H1 (cell line): ENCODE results near the gene NTRK2. TPM values are rescaled to one million over a fixed set of nuclear protein-coding genes. Genes with fewer than 3 reads are reported as not detected.

Source experiments
- CTCF ChIA-PET: fragments of 300-600 bp; sonication (Branson Sonifier 250); formaldehyde crosslinking; loops from one replicate; lab custom pipeline; 2021; ENCODE audit not compliant: partially characterized antibody; lab: Charles Lee
- POLR2A ChIA-PET: fragments of 300-600 bp; sonication (Branson Sonifier 250); formaldehyde crosslinking; loops from one replicate; lab custom pipeline; 2021; ENCODE audit warnings: inconsistent platforms; ENCODE audit not compliant: partially characterized antibody; lab: Charles Lee
- DNase-seq, 2 experiments: peaks; one replicate each; pipeline versions ENCODE4 v3.0.0 to v3.0.0-alpha.2; 2010 to 2022; ENCODE audit warnings: low spot score in 2 of 2, low read depth in 1 of 2, mixed read lengths in 1 of 2
- FAIRE-seq: peaks from 2 replicates; lab custom pipeline; 2011; peaks lifted over from hg19 to GRCh38; lab: Jason Lieb, UNC
- H2AFZ ChIP-seq: 2 replicates; pipeline ENCODE4 v1.8.1; 2012; ENCODE audit warnings: low read length, inconsistent platforms
- H2AK5ac ChIP-seq: 2 replicates; pipeline ENCODE4 v1.6.1; 2013; ENCODE audit warnings: low read depth, low read length
- H2BK120ac ChIP-seq: replicated peaks from 2 replicates; pipeline ENCODE3; 2013; ENCODE audit warnings: low read depth, low read length, inconsistent platforms
- H2BK12ac ChIP-seq: 2 replicates; pipeline ENCODE4 v1.6.1; 2013; ENCODE audit warnings: low read depth, low read length
- H2BK15ac ChIP-seq: 2 replicates; pipeline ENCODE4 v1.6.1; 2013; ENCODE audit warnings: low read length
- H2BK20ac ChIP-seq: 2 replicates; pipeline ENCODE4 v1.6.1; 2013; ENCODE audit warnings: low read length
- H2BK5ac ChIP-seq: 2 replicates; pipeline ENCODE4 v1.6.1; 2013; ENCODE audit warnings: low read depth, low read length
- H3K14ac ChIP-seq: 2 replicates; pipeline ENCODE4 v1.6.1; 2013; ENCODE audit warnings: inconsistent platforms; ENCODE audit not compliant: insufficient read length
- H3K18ac ChIP-seq: 2 replicates; pipeline ENCODE4 v1.6.1; 2013; ENCODE audit warnings: low read length; ENCODE audit errors: extremely low read depth
- H3K23ac ChIP-seq: 2 replicates; pipeline ENCODE4 v1.6.1; 2013; ENCODE audit warnings: inconsistent platforms; ENCODE audit not compliant: insufficient read length
- H3K23me2 ChIP-seq: 2 replicates; pipeline ENCODE4 v1.6.1; 2013; ENCODE audit warnings: low read depth, low read length
- H3K27ac ChIP-seq: 2 replicates; pipeline ENCODE4 v1.6.1; 2011; ENCODE audit warnings: low read depth, low read length, inconsistent platforms
- H3K27me3 ChIP-seq, 4 experiments: replicated peaks in 1 of 4; 1 replicate in 1 of 4; 2 replicates in 3 of 4; pipeline versions ENCODE4 v1.6.1 to v1.8.1; 2011 to 2013; ENCODE audit warnings: low read length in 3 of 4, mild to moderate bottlenecking in 3 of 4, inconsistent platforms in 2 of 4, mixed read lengths in 2 of 4, moderate library complexity in 1 of 4; ENCODE audit not compliant: control insufficient read depth in 3 of 4, insufficient read depth in 3 of 4; ENCODE audit errors: extremely low read depth in 1 of 4
- H3K36me3 ChIP-seq, 4 experiments: 2 replicates each; pipeline versions ENCODE4 v1.6.1 to v1.8.1; 2011 to 2013; ENCODE audit warnings: mild to moderate bottlenecking in 4 of 4, low read length in 3 of 4, moderate library complexity in 2 of 4, control low read depth in 1 of 4, inconsistent platforms in 1 of 4; ENCODE audit not compliant: insufficient read depth in 4 of 4, control insufficient read depth in 2 of 4
- H3K4ac ChIP-seq: replicated peaks from 2 replicates; pipeline ENCODE3; 2013; ENCODE audit warnings: low read length, low read depth, mixed read lengths, inconsistent platforms; ENCODE audit not compliant: insufficient read length
- H3K4me1 ChIP-seq, 4 experiments: replicated peaks in 1 of 4; 1 replicate in 1 of 4; 2 replicates in 3 of 4; pipeline versions ENCODE4 v1.6.1 to v1.8.1; 2011 to 2013; ENCODE audit warnings: low read length in 3 of 4, inconsistent platforms in 2 of 4, mixed read lengths in 1 of 4; ENCODE audit not compliant: insufficient read depth in 4 of 4, control insufficient read depth in 3 of 4
- H3K4me2 ChIP-seq, 2 experiments: 2 replicates each; pipeline versions ENCODE4 v1.6.1 to v1.8.1; 2011 to 2013; ENCODE audit warnings: low read depth in 2 of 2, low read length in 2 of 2, control low read depth in 1 of 2, inconsistent platforms in 1 of 2, mild to moderate bottlenecking in 1 of 2; ENCODE audit not compliant: insufficient read depth in 1 of 2
- H3K4me3 ChIP-seq, 4 experiments: fragments of 200-600, 300-600 bp in 1 of 4; sonication (generic), shearing (Covaris generic), sonication (Bioruptor Twin) in 1 of 4; 2 replicates each; pipeline versions ENCODE4 v1.5.1 to v1.8.1; 2011 to 2016; ENCODE audit warnings: low read length in 4 of 4, low read depth in 3 of 4, control low read depth in 2 of 4, inconsistent platforms in 2 of 4, mild to moderate bottlenecking in 2 of 4, mixed read lengths in 1 of 4, moderate library complexity in 1 of 4; ENCODE audit not compliant: insufficient read depth in 2 of 4; ENCODE audit errors: extremely low read depth in 1 of 4
- H3K56ac ChIP-seq: replicated peaks from 2 replicates; pipeline ENCODE3; 2013; ENCODE audit warnings: low read depth, mild to moderate bottlenecking, mixed read lengths, low read length, inconsistent platforms; ENCODE audit not compliant: insufficient read length
- H3K79me1 ChIP-seq: 2 replicates; pipeline ENCODE4 v1.6.1; 2013; ENCODE audit warnings: low read depth, low read length, control low read depth
- H3K79me2 ChIP-seq, 2 experiments: 2 replicates each; pipeline versions ENCODE4 v1.6.1 to v1.8.1; 2012 to 2013; ENCODE audit warnings: low read length in 2 of 2, mild to moderate bottlenecking in 2 of 2, inconsistent platforms in 1 of 2; ENCODE audit not compliant: insufficient read depth in 2 of 2, control insufficient read depth in 1 of 2
- H3K9ac ChIP-seq, 4 experiments: replicated peaks in 1 of 4; 1 replicate in 1 of 4; 2 replicates in 3 of 4; pipeline versions ENCODE4 v1.6.1 to v1.8.1; 2011 to 2013; ENCODE audit warnings: low read depth in 3 of 4, low read length in 3 of 4, control low read depth in 2 of 4, mild to moderate bottlenecking in 2 of 4, moderate library complexity in 2 of 4, inconsistent platforms in 1 of 4; ENCODE audit errors: extremely low read depth in 1 of 4
- H3K9me3 ChIP-seq, 2 experiments: 2 replicates each; pipeline versions ENCODE4 v1.6.1 to v1.8.1; 2012 to 2013; ENCODE audit warnings: mild to moderate bottlenecking in 2 of 2, moderate library complexity in 2 of 2, control low read depth in 1 of 2, inconsistent platforms in 1 of 2, low read depth in 1 of 2, low read length in 1 of 2, mixed read lengths in 1 of 2; ENCODE audit not compliant: insufficient read depth in 2 of 2
- H4K20me1 ChIP-seq, 2 experiments: replicated peaks in 1 of 2; 2 replicates each; pipeline versions ENCODE3 to v1.8.1; 2011 to 2013; ENCODE audit warnings: inconsistent platforms in 2 of 2, low read length in 2 of 2, mild to moderate bottlenecking in 1 of 2; ENCODE audit not compliant: insufficient read depth in 2 of 2, control insufficient read depth in 1 of 2
- H4K5ac ChIP-seq: 2 replicates; pipeline ENCODE4 v1.6.1; 2013; ENCODE audit warnings: low read length, low read depth, mixed read lengths, inconsistent platforms; ENCODE audit not compliant: insufficient read length
- H4K8ac ChIP-seq: 2 replicates; pipeline ENCODE4 v1.8.0; 2013; ENCODE audit warnings: mild to moderate bottlenecking, moderate library complexity, low read length, inconsistent platforms; ENCODE audit not compliant: insufficient read depth; ENCODE audit errors: extremely low read depth
- H4K91ac ChIP-seq: replicated peaks from 2 replicates; pipeline ENCODE3; 2013; ENCODE audit warnings: low read length, mixed read lengths, inconsistent platforms; ENCODE audit not compliant: insufficient read length
- CBX8 ChIP-seq: fragments of 300-800, 300-1000 bp; sonication (generic); IDR thresholded peaks from 2 replicates; pipeline ENCODE4 v1.7.1; 2016; ENCODE audit warnings: low read depth, low read length, borderline replicate concordance
- CHD2 ChIP-seq: IDR thresholded peaks from 2 replicates; pipeline ENCODE4 v1.6.1; 2012; ENCODE audit warnings: low read length, improper control_type of control experiment
- CREB1 ChIP-seq: IDR thresholded peaks from 2 replicates; pipeline ENCODE4 v1.6.1; 2012; ENCODE audit warnings: inconsistent platforms
- FOSL1 ChIP-seq: IDR thresholded peaks from 2 replicates; pipeline ENCODE4 v1.6.1; 2011; ENCODE audit warnings: mild to moderate bottlenecking, low read depth, low read length, moderate library complexity; ENCODE audit not compliant: insufficient read depth
- GABPA ChIP-seq: IDR thresholded peaks from 2 replicates; pipeline ENCODE4 v1.6.1; 2011; ENCODE audit warnings: mild to moderate bottlenecking, low read length, moderate library complexity, borderline replicate concordance; ENCODE audit not compliant: insufficient read depth
- HDAC2 ChIP-seq, 2 experiments: fragments of 300-600 bp in 1 of 2; sonication (generic) in 1 of 2; IDR thresholded peaks; 2 replicates each; pipeline ENCODE4 v1.6.1; 2011 to 2012; ENCODE audit warnings: low read depth in 2 of 2, low read length in 2 of 2, mild to moderate bottlenecking in 2 of 2, moderate library complexity in 2 of 2, borderline replicate concordance in 1 of 2, inconsistent platforms in 1 of 2
- KDM5A ChIP-seq: fragments of 200-600 bp; IDR thresholded peaks from 2 replicates; pipeline ENCODE4 v1.7.1; 2012; ENCODE audit warnings: mild to moderate bottlenecking, low read length, inconsistent platforms, mixed read lengths
- MAFK ChIP-seq: IDR thresholded peaks from 2 replicates; pipeline ENCODE4 v1.6.1; 2012; ENCODE audit warnings: low read depth, mild to moderate bottlenecking, improper control_type of control experiment, low read length
- SP4 ChIP-seq: IDR thresholded peaks from 2 replicates; pipeline ENCODE4 v1.6.1; 2012; ENCODE audit warnings: low read length, inconsistent platforms
- WGBS, 2 experiments: shearing (Covaris generic) in 1 of 2; methylation state at CpG; one replicate each; pipeline versions ENCODE4 v1.1.6 to v1.1.7; 2013 to 2015; ENCODE audit warnings: low lambda C conversion rate in 2 of 2, mixed read lengths in 2 of 2, inconsistent platforms in 1 of 2, low coverage in 1 of 2, missing lambda C conversion rate in 1 of 2; ENCODE audit not compliant: insufficient replicate concordance in 2 of 2, insufficient coverage in 1 of 2, insufficient read length in 1 of 2; ENCODE audit errors: extremely low coverage in 1 of 2, missing lambda C conversion rate in 1 of 2; 5-methylcytosine and 5-hydroxymethylcytosine counted together
- polyA plus RNA-seq, 7 experiments: library from polyadenylated mRNA; depleted of rRNA in 3 of 7; stranded (reverse) in 5 of 7; unstranded in 2 of 7; fragments of >200 nt in 5 of 7; fragments of 200-250 nt in 2 of 7; gene quantifications; 1 replicate in 5 of 7; 2 replicates in 1 of 7; 4 replicates in 1 of 7; pipeline versions ENCODE4 v1.2.1 to v1.2.3, GENCODE V29; 2011 to 2013; ENCODE audit warnings: missing spikeins in 2 of 7, mixed read lengths in 2 of 7
- total RNA-seq: library from RNA; stranded (reverse); fragmentation: NEBNext Ultra II Directional; extraction: Animal tissue kit (Norgen Biotek cat#: 25700); gene quantifications from 2 replicates; pipeline ENCODE4 v1.2.1, GENCODE V29; 2021
- TF ChIP-seq, protein P1 (sequence below): IDR thresholded peaks from 2 replicates; pipeline ENCODE4 v1.6.1; 2012; ENCODE audit warnings: inconsistent platforms
- TF ChIP-seq, protein P2 (sequence below), 3 experiments: IDR thresholded peaks; 1 replicate in 2 of 3; 2 replicates in 1 of 3; pipeline versions ENCODE4 v1.5.1 to v1.6.1; 2011; ENCODE audit warnings: low read length in 3 of 3, mild to moderate bottlenecking in 3 of 3, inconsistent platforms in 2 of 3, low read depth in 1 of 3, moderate library complexity in 1 of 3; ENCODE audit not compliant: insufficient read depth in 1 of 3; ENCODE audit errors: control extremely low read depth in 1 of 3

NTRK2 gene
- total and polyA plus RNA-seq, 2 of the 8 experiments (the other 6 are each of a cell fraction or from before 2014, with no cell fraction given): 0.03 to 0.04 TPM

DNA sequence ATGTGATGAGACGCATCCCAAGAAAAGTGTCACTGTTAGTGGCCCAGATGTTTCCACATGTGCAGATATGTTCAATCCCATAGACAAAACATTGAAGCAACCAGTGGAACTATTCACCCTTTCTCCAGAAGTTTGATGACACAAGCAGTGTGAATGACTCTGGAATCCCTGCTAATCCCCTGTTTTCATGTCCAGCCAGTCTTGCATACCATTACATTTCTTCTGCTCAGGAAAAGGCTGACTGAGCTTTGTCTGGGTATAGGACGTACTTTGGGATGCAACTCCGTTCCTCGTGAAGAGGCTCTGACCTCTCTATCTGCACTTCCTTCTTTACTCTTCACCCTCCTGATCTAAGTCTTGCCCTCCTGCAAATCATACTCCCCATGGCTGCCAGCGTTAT lies 172.4 kb downstream of the NTRK2 start:
- Histone ChIP-seq H2BK15ac (no peak overlapping the region), H3K56ac (no peak overlapping the region), H2AFZ (no peak overlapping the region), H3K79me2 (no peaks in the 10 kb centered on the region), H2BK12ac (no peak overlapping the region), H2BK20ac (no peak overlapping the region), H2AK5ac (no peak overlapping the region), H3K14ac (no peak overlapping the region), H3K23ac (no peak overlapping the region), H4K20me1 (no peaks in the 10 kb centered on the region), H3K4ac (no peak overlapping the region), H3K4me2 (no peak overlapping the region), H3K18ac (no peak overlapping the region), H3K23me2 (no peaks in the 10 kb centered on the region), H3K4me1 (peaks cover 0 to 6% (median 4%) of the 10 kb centered on the region in 4 experiments; a peak in 3 of 7 replicates), H2BK120ac (no peak overlapping the region), H3K79me1 (no peaks in the 10 kb centered on the region), H2BK5ac (no peak overlapping the region), H3K36me3 (no peaks in the 10 kb centered on the region), H3K4me3 (no peak overlapping the region), H3K9me3 (no peaks in the 10 kb centered on the region), H3K27ac (no peak overlapping the region), H4K5ac (no peak overlapping the region), H4K91ac (no peak overlapping the region), H4K8ac (no peak overlapping the region), H3K27me3 (no peaks in the 10 kb centered on the region; a peak in 1 of 7 replicates), H3K9ac (no peak overlapping the region)
- WGBS, 2 experiments: 89% methylated on average over 5 of the region's 5 CpGs; no CpG with 5 or more reads in 1 of the 2 experiments
- ChIA-PET CTCF (interaction anchor here (1.4 kb wide), 1 partner anchor 117 kb away, joined by 3 read pairs; no protein-coding TSS in a partner anchor), POLR2A (no interaction called here)
- DNase-seq (no peak), FAIRE-seq (no peak)
- TF ChIP-seq FOSL1 (no peak), CBX8 (no peak), HDAC2 (IDR thresholded peaks at IDR 0.05; ENCODE audit: borderline replicate concordance in 1 of 2, low read depth in 2 of 2, low read length in 2 of 2) (no peak), SP4 (no peak), CREB1 (no peak), CHD2 (no peak), KDM5A (no peak), MAFK (no peak), GABPA (no peak)
- TF ChIP-seq, protein P1, sequence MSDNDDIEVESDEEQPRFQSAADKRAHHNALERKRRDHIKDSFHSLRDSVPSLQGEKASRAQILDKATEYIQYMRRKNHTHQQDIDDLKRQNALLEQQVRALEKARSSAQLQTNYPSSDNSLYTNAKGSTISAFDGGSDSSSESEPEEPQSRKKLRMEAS: no peak
- TF ChIP-seq, protein P2, sequence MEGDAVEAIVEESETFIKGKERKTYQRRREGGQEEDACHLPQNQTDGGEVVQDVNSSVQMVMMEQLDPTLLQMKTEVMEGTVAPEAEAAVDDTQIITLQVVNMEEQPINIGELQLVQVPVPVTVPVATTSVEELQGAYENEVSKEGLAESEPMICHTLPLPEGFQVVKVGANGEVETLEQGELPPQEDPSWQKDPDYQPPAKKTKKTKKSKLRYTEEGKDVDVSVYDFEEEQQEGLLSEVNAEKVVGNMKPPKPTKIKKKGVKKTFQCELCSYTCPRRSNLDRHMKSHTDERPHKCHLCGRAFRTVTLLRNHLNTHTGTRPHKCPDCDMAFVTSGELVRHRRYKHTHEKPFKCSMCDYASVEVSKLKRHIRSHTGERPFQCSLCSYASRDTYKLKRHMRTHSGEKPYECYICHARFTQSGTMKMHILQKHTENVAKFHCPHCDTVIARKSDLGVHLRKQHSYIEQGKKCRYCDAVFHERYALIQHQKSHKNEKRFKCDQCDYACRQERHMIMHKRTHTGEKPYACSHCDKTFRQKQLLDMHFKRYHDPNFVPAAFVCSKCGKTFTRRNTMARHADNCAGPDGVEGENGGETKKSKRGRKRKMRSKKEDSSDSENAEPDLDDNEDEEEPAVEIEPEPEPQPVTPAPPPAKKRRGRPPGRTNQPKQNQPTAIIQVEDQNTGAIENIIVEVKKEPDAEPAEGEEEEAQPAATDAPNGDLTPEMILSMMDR (IDR thresholded peaks at IDR 0.05; ENCODE audit: control extremely low read depth in 1 of 3, insufficient read depth in 1 of 3, low read depth in 1 of 3, low read length in 3 of 3): no peak
